HEK293T (cell line): ENCODE results near the gene GRIP1.

Experiments
- ARNT ChIP-seq: fragments of 450-650 bp; IDR thresholded peaks from 2 replicates; pipeline ENCODE4 v1.6.1; 2017; ENCODE audit warnings: mild to moderate bottlenecking
- BHLHE40 ChIP-seq: fragments of 450-650 bp; IDR thresholded peaks from 2 replicates; pipeline ENCODE4 v1.6.1; 2016; ENCODE audit warnings: mild to moderate bottlenecking, moderate library complexity, borderline replicate concordance
- CTBP1 ChIP-seq: fragments of 450-650 bp; IDR thresholded peaks from 2 replicates; pipeline ENCODE4 v1.6.1; 2016; ENCODE audit warnings: borderline replicate concordance
- ELF4 ChIP-seq: fragments of 450-650 bp; IDR thresholded peaks from 2 replicates; pipeline ENCODE4 v1.6.1; 2017; ENCODE audit warnings: antibody characterized with exemption
- FOXA1 ChIP-seq: fragments of 450-650 bp; IDR thresholded peaks from 2 replicates; pipeline ENCODE4 v1.6.1; 2016; ENCODE audit warnings: mild to moderate bottlenecking
- FOXK2 ChIP-seq: fragments of 450-650 bp; IDR thresholded peaks from 2 replicates; pipeline ENCODE4 v1.6.1; 2016; ENCODE audit warnings: mild to moderate bottlenecking
- FOXM1 ChIP-seq: fragments of 450-650 bp; IDR thresholded peaks from 2 replicates; pipeline ENCODE4 v1.6.1; 2017; ENCODE audit warnings: mild to moderate bottlenecking, borderline replicate concordance
- LEF1 ChIP-seq: fragments of 450-650 bp; IDR thresholded peaks from 2 replicates; pipeline ENCODE4 v1.6.1; 2017; ENCODE audit warnings: mild to moderate bottlenecking, borderline replicate concordance
- SP1 ChIP-seq: fragments of 450-650 bp; IDR thresholded peaks from 2 replicates; pipeline ENCODE4 v1.6.1; 2017
- TARDBP ChIP-seq: fragments of 450-650 bp; IDR thresholded peaks from 2 replicates; pipeline ENCODE4 v1.6.1; 2016
- ZNF384 ChIP-seq: fragments of 450-650 bp; IDR thresholded peaks from 2 replicates; pipeline ENCODE4 v1.6.1; 2016
- TF ChIP-seq, protein P1 (sequence below): fragments of 450-650 bp; IDR thresholded peaks from 2 replicates; pipeline ENCODE4 v1.6.1; 2016

DNA sequence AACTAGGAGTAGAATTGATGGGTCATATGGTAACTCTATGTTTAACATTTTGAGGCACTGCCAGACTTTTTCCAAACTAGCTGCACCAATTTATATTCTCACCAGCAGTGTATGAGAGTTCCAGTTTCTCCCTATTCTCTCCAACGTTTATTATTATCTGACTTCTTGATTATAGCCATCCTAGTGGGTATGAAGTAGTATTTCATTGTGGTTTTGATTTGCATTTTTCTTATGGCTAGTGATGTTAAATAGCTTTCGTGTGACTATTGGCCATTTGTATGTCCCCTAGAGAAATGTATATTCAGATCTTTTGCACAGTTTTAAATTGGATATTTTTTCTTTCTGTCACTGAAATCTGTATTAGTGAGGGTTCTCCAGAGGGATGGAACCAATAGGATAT, 338.7 kb downstream of the GRIP1 start:
- TF ChIP-seq BHLHE40 (no peak), SP1 (no peak), FOXK2 (no peak), FOXM1 (no peak), FOXA1 (no peak), ARNT (no peak), ELF4 (no peak), LEF1 (no peak), ZNF384 (no peak), CTBP1 (no peak), TARDBP (no peak)
- TF ChIP-seq, protein P1, sequence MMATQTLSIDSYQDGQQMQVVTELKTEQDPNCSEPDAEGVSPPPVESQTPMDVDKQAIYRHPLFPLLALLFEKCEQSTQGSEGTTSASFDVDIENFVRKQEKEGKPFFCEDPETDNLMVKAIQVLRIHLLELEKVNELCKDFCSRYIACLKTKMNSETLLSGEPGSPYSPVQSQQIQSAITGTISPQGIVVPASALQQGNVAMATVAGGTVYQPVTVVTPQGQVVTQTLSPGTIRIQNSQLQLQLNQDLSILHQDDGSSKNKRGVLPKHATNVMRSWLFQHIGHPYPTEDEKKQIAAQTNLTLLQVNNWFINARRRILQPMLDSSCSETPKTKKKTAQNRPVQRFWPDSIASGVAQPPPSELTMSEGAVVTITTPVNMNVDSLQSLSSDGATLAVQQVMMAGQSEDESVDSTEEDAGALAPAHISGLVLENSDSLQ = no peak
